Lower lobe of right lung (tissue), 2 donors: ENCODE measurements around the gene UPP2. TPM values are rescaled to one million over a fixed set of nuclear protein-coding genes. Genes with fewer than 3 reads are reported as not detected.

ENCODE experiments used
- ATAC-seq, 2 donors: fragments of 200-7000 bp; cut with Tn5 transposase; one replicate each; pipeline ENCODE4 v1.9.1; 2020 to 2022; ENCODE audit warnings: mild to moderate bottlenecking in 2 of 2, moderate library complexity in 2 of 2
- DNase-seq: peaks from one replicate; pipeline ENCODE4 v3.0.0-alpha.2; 2020
- H3K27ac ChIP-seq: fragments of 200-600 bp; one replicate; pipeline ENCODE4 v1.8.0; 2022
- H3K27me3 ChIP-seq: fragments of 200-600 bp; one replicate; pipeline ENCODE4 v1.8.0; 2022; ENCODE audit warnings: low read depth
- H3K36me3 ChIP-seq: fragments of 200-600 bp; one replicate; pipeline ENCODE4 v1.8.0; 2022; ENCODE audit warnings: mild to moderate bottlenecking
- H3K4me1 ChIP-seq: fragments of 200-600 bp; one replicate; pipeline ENCODE4 v1.8.0; 2022
- H3K4me3 ChIP-seq: fragments of 200-600 bp; one replicate; pipeline ENCODE4 v1.8.0; 2022; ENCODE audit warnings: mild to moderate bottlenecking
- H3K9me3 ChIP-seq: fragments of 200-600 bp; one replicate; pipeline ENCODE4 v1.8.0; 2022
- CTCF ChIP-seq: fragments of 200-600 bp; IDR thresholded peaks from one replicate; pipeline ENCODE4 v1.8.0; 2022; ENCODE audit warnings: antibody characterized with exemption, mild to moderate bottlenecking
- intact Hi-C: fragments of 100-400 bp; cut with DNase I; formaldehyde crosslinking; loops from one replicate; pipeline ENCODE4 v1.11.0; 2022
- total RNA-seq: library from RNA; stranded (reverse); fragmentation: NEBNext Ultra II Directional; extraction: Animal tissue kit (Norgen Biotek cat#: 25700); gene quantifications from one replicate; pipeline ENCODE4 v1.2.1, GENCODE V29; 2021
- donor health status: DM: no; HTN: yes; CAD: no; lungs with severe emphysema.

Gene UPP2
- total RNA-seq, 1 donor from 2014 or later: not detected

GRCh38 chr2:158103411-158104012, 1.8 kb downstream of the UPP2 start:
- no peak overlapping the region for H3K4me3 ChIP-seq
- ATAC-seq (no peak), DNase-seq (no peak)
- H3K36me3 ChIP-seq: no peaks in the 10 kb centered on the region
- H3K27ac ChIP-seq: no peak overlapping the region
- no peaks in the 10 kb centered on the region for H3K27me3 ChIP-seq
- intact Hi-C loops: no loop called here
- H3K4me1 ChIP-seq: no peaks in the 10 kb centered on the region
- TF ChIP-seq CTCF: no peak
- no peaks in the 10 kb centered on the region for H3K9me3 ChIP-seq

- no peaks in the 10 kb centered on the region for H3K36me3 ChIP-seq
Observed at GRCh38 chr2:158104903-158105302, 3.2 kb downstream of the UPP2 start.

GRCh38 chr2:158112992-158113391, 11.3 kb downstream of the UPP2 start:
- DNase-seq: no peak
- Histone ChIP-seq H3K27me3 (no peaks in the 10 kb centered on the region), H3K4me3 (no peak overlapping the region), H3K9me3 (no peaks in the 10 kb centered on the region), H3K4me1 (no peaks in the 10 kb centered on the region), H3K27ac (no peak overlapping the region), H3K36me3 (no peaks in the 10 kb centered on the region)
- ATAC-seq: no peak
- intact Hi-C loops: no loop called here
- no peak for TF ChIP-seq CTCF

More at GRCh38 chr2:158104903-158105302, 3.2 kb downstream of the UPP2 start:
- TF ChIP-seq CTCF: no peak
- intact Hi-C loops: no loop called here
- DNase-seq: no peak
- Histone ChIP-seq H3K27me3 (no peaks in the 10 kb centered on the region), H3K4me1 (no peaks in the 10 kb centered on the region), H3K9me3 (no peaks in the 10 kb centered on the region), H3K4me3 (no peak overlapping the region), H3K27ac (no peak overlapping the region)
- ATAC-seq: no peak

GRCh38 chr2:158113741-158114295, 12.1 kb downstream of the UPP2 start:
- intact Hi-C loops: no loop called here
- no peak overlapping the region for H3K27ac ChIP-seq

GRCh38 chr2:158114516-158114915, 12.8 kb downstream of the UPP2 start:
- Histone ChIP-seq H3K27ac (no peak overlapping the region), H3K4me1 (no peaks in the 10 kb centered on the region), H3K27me3 (no peaks in the 10 kb centered on the region), H3K36me3 (no peaks in the 10 kb centered on the region), H3K9me3 (no peaks in the 10 kb centered on the region), H3K4me3 (no peak overlapping the region)
- DNase-seq (no peak), ATAC-seq (no peak)
- intact Hi-C loops: no loop called here
- no peak for TF ChIP-seq CTCF

More at GRCh38 chr2:158113741-158114295, 12.1 kb downstream of the UPP2 start:
- DNase-seq (no peak), ATAC-seq (no peak)
- Histone ChIP-seq H3K36me3 (no peaks in the 10 kb centered on the region), H3K27me3 (no peaks in the 10 kb centered on the region), H3K9me3 (no peaks in the 10 kb centered on the region), H3K4me3 (no peak overlapping the region), H3K4me1 (no peaks in the 10 kb centered on the region)
- no peak for TF ChIP-seq CTCF
